OCI-LY7 (cell line): ENCODE data around the gene CKLF.

Source experiments
- CTCF ChIP-seq: fragments of 200-600 bp; sonication (generic); conservative IDR thresholded peaks from 2 replicates; pipeline ENCODE4 v1.5.1; 2014; ENCODE audit warnings: mild to moderate bottlenecking, antibody characterized with exemption, low read length, moderate library complexity, mixed read lengths
- EZH2phosphoT487 ChIP-seq: fragments of 200-600 bp; sonication (generic); IDR thresholded peaks from 2 replicates; pipeline ENCODE4 v1.6.1; 2018; ENCODE audit warnings: low read depth, borderline replicate concordance, mild to moderate bottlenecking, mixed run types, antibody characterized with exemption, low read length, moderate library complexity, mixed read lengths

GRCh38 chr16:66534376-66534799 is 18.0 kb upstream of the CKLF start:
- TF ChIP-seq CTCF (no peak), EZH2phosphoT487 (no peak)
